HepG2 (cell line): ENCODE results near the gene DIPK1A. TPM values are rescaled to one million over a fixed set of nuclear protein-coding genes. Genes with fewer than 3 reads are reported as not detected.

ENCODE experiments used
- ATAC-seq: fragments of 200-7000 bp; cut with Tn5 transposase; 3 replicates; pipeline ENCODE4 v1.9.1; 2020; ENCODE audit warnings: mild to moderate bottlenecking, moderate library complexity
- BruUV-seq: library from RNA; stranded (reverse); fragments of 400-500 nt; replicated peaks from 2 replicates; lab custom pipeline; 2021; lab: Mats Ljungman, UMichigan
- CTCF ChIA-PET: fragments of 300-600 bp; formaldehyde crosslinking; extraction: SDS; loops from one replicate; lab custom pipeline; 2021; ENCODE audit warnings: low total read pairs, inconsistent platforms, low intra/inter-chr PET ratio; lab: Yijun Ruan, JAX
- POLR2A ChIA-PET: fragments of 350-600 bp; sonication (Branson Sonifier 250); formaldehyde crosslinking; loops from one replicate; lab custom pipeline; 2020; ENCODE audit warnings: antibody characterized with exemption, inconsistent platforms; lab: Yijun Ruan, JAX
- DNase-seq: peaks from one replicate; pipeline ENCODE4 v3.0.0-alpha.2; 2015; ENCODE audit warnings: low spot score
- FAIRE-seq: peaks from 3 replicates; lab custom pipeline; 2011; peaks lifted over from hg19 to GRCh38; lab: Jason Lieb, UNC
- H2AFZ ChIP-seq: one replicate; pipeline ENCODE4 v1.6.1; 2011; ENCODE audit warnings: low read length, inconsistent platforms
- H3K27ac ChIP-seq: fragments of 300-600 bp; 3 replicates; pipeline ENCODE4 v1.8.0; 2011; ENCODE audit warnings: mixed run types, mild to moderate bottlenecking, mixed read lengths, low read length, inconsistent platforms; ENCODE audit not compliant: insufficient read depth; ENCODE audit errors: extremely low read length
- H3K27me3 ChIP-seq, 2 experiments: fragments of 200-600 bp in 1 of 2; 2 replicates in 1 of 2; 3 replicates in 1 of 2; pipeline versions ENCODE4 v1.6.0 to v1.8.0; 2011; ENCODE audit warnings: low read length in 2 of 2, mild to moderate bottlenecking in 2 of 2, moderate library complexity in 2 of 2, inconsistent platforms in 1 of 2; ENCODE audit not compliant: insufficient read depth in 2 of 2, control insufficient read depth in 1 of 2
- H3K36me3 ChIP-seq, 2 experiments: fragments of 200-600 bp in 1 of 2; replicated peaks in 1 of 2; 2 replicates in 1 of 2; 3 replicates in 1 of 2; pipeline versions ENCODE4 v1.5.1 to v1.8.0; 2011; ENCODE audit warnings: low read length in 2 of 2, inconsistent platforms in 1 of 2; ENCODE audit not compliant: insufficient read depth in 2 of 2, control insufficient read depth in 1 of 2
- H3K4me1 ChIP-seq: 2 replicates; pipeline ENCODE4 v1.5.1; 2012; ENCODE audit warnings: low read length, inconsistent platforms; ENCODE audit not compliant: insufficient read depth
- H3K4me2 ChIP-seq: 2 replicates; pipeline ENCODE4 v1.6.0; 2011; ENCODE audit warnings: low read depth, low read length, inconsistent platforms
- H3K4me3 ChIP-seq, 3 experiments: fragments of 200-600 bp in 1 of 3; sonication (generic), shearing (Covaris generic) in 1 of 3; replicated peaks in 1 of 3; 2 replicates each; pipeline ENCODE4 v1.5.1; 2011 to 2016; ENCODE audit warnings: low read length in 3 of 3, inconsistent platforms in 2 of 3, low read depth in 2 of 3, mild to moderate bottlenecking in 2 of 3, control low read depth in 1 of 3, mixed read lengths in 1 of 3; ENCODE audit not compliant: insufficient read depth in 1 of 3
- H3K79me2 ChIP-seq: one replicate; pipeline ENCODE4 v1.6.1; 2011; ENCODE audit warnings: low read length, inconsistent platforms; ENCODE audit not compliant: insufficient read depth
- H3K9ac ChIP-seq: 2 replicates; pipeline ENCODE4 v1.6.0; 2011; ENCODE audit warnings: mild to moderate bottlenecking, low read depth, low read length, inconsistent platforms; ENCODE audit not compliant: insufficient read depth
- H3K9me3 ChIP-seq: 2 replicates; pipeline ENCODE4 v1.5.1; 2012; ENCODE audit warnings: mild to moderate bottlenecking, low read length
- H4K20me1 ChIP-seq: 2 replicates; pipeline ENCODE4 v1.6.0; 2011; ENCODE audit warnings: inconsistent platforms, mild to moderate bottlenecking, low read length, moderate library complexity; ENCODE audit not compliant: insufficient read depth
- FOSL2 ChIP-seq: sonication (generic); formaldehyde crosslinking; IDR thresholded peaks from 2 replicates; pipeline ENCODE4 v1.4.0; 2020; ENCODE audit warnings: missing genetic modification reagents
- FOXP1 ChIP-seq, 2 experiments: fragments of 450-650 bp in 1 of 2; IDR thresholded peaks; 2 replicates each; pipeline ENCODE4 v1.6.1; 2017 to 2018; ENCODE audit warnings: antibody characterized with exemption in 1 of 2
- HNRNPK ChIP-seq: fragments of 200-400 bp; formaldehyde crosslinking; IDR thresholded peaks from 2 replicates; pipeline ENCODE4 v1.6.1; 2018; ENCODE audit warnings: low read length, low read depth, moderate library complexity, mild to moderate bottlenecking; ENCODE audit not compliant: poor library complexity, severe bottlenecking
- LCORL ChIP-seq, 2 experiments: fragments of 450-650 bp in 1 of 2; sonication (generic) in 1 of 2; formaldehyde crosslinking in 1 of 2; IDR thresholded peaks; 2 replicates each; pipeline versions ENCODE4 v1.5.0 to v1.6.1; 2017 to 2020; ENCODE audit warnings: antibody characterized with exemption in 1 of 2, missing genetic modification reagents in 1 of 2
- PRDM15 ChIP-seq: sonication (generic); formaldehyde crosslinking; IDR thresholded peaks from 2 replicates; pipeline ENCODE4 v1.4.0; 2020; ENCODE audit warnings: missing genetic modification reagents
- RXRA ChIP-seq: sonication (generic); formaldehyde crosslinking; IDR thresholded peaks from 2 replicates; pipeline ENCODE4 v1.5.1; 2020; ENCODE audit warnings: missing genetic modification reagents
- SAP130 ChIP-seq: IDR thresholded peaks from 2 replicates; pipeline ENCODE4 v1.6.1; 2016; ENCODE audit warnings: low read depth
- SKI ChIP-seq: fragments of 450-650 bp; IDR thresholded peaks from one replicate; pipeline ENCODE4 v1.6.1; 2018; ENCODE audit warnings: mild to moderate bottlenecking; ENCODE audit not compliant: partially characterized antibody
- SOX6 ChIP-seq, 2 experiments: fragments of 450-650 bp in 1 of 2; sonication (generic) in 1 of 2; formaldehyde crosslinking in 1 of 2; IDR thresholded peaks; 2 replicates each; pipeline versions ENCODE4 v1.4.0 to v1.6.1; 2017 to 2020; ENCODE audit warnings: antibody characterized with exemption in 1 of 2, mild to moderate bottlenecking in 1 of 2, missing genetic modification reagents in 1 of 2
- ZNF33B ChIP-seq: sonication (generic); formaldehyde crosslinking; IDR thresholded peaks from 2 replicates; pipeline ENCODE4 v1.5.1; 2020; ENCODE audit warnings: mild to moderate bottlenecking, missing genetic modification reagents
- ZNF770 ChIP-seq: sonication (generic); formaldehyde crosslinking; IDR thresholded peaks from 2 replicates; pipeline ENCODE4 v1.5.0; 2020; ENCODE audit warnings: mild to moderate bottlenecking, missing genetic modification reagents
- WGBS: methylation state at CpG from one replicate; pipeline ENCODE4 v1.1.6; 2017; ENCODE audit warnings: low lambda C conversion rate; 5-methylcytosine and 5-hydroxymethylcytosine counted together
- in situ Hi-C: cut with HindIII; loops from 2 replicates; pipeline ENCODE4 v1.10.0; 2017; ENCODE audit warnings: low pct_unique_long_range_greater_than_20kb; ENCODE audit not compliant: extremely low pct_ligation_motif_present
- intact Hi-C: fragments of 100-400 bp; cut with micrococcal nuclease; formaldehyde crosslinking; loops from one replicate; pipeline ENCODE4 v1.10.0; 2022; ENCODE audit not compliant: unreplicated experiment
- polyA plus RNA-seq, 8 experiments: library from polyadenylated mRNA; depleted of rRNA in 3 of 8; stranded (reverse) in 7 of 8; unstranded in 1 of 8; fragments of >200 nt; fragmentation: Illumina TruSeq in 4 of 8; extraction: Trizol in 4 of 8; gene quantifications; 2 replicates each; pipeline versions ENCODE4 v1.2.1 to v1.2.3, GENCODE V29; 2011 to 2016; ENCODE audit warnings: low read depth in 4 of 8, missing spikeins in 1 of 8, mixed read lengths in 1 of 8; ENCODE audit not compliant: insufficient read depth in 1 of 8
- total RNA-seq, 5 experiments: library from RNA; depleted of rRNA; stranded (reverse); fragments of >200 nt; fragmentation: Illumina TruSeq; extraction: Trizol; gene quantifications; 2 replicates each; pipeline ENCODE4 v1.2.3, GENCODE V29; 2016; ENCODE audit warnings: low read depth in 1 of 5

The DIPK1A gene
- total and polyA plus RNA-seq, 2 of the 13 experiments (the other 11 are each of a cell fraction or from before 2014, with no cell fraction given) = 8.4 TPM

GRCh38 chr1:92826792-92827191 is 134.5 kb downstream of the DIPK1A start:
- in situ Hi-C loops = no loop called here
- no peak overlapping the region for H2AFZ ChIP-seq
- H3K27me3 ChIP-seq = no peaks in the 10 kb centered on the region
- TF ChIP-seq FOSL2 (CRISPR knock-in tag) (peak; percentile 86), HNRNPK (no peak), SAP130 (peak; percentile 28; the same call in 1 of the 2 replicates), ZNF770 (peak; percentile 86)
- TF ChIP-seq, all 625 proteins: peak for 3
- CTCF ChIA-PET = no interaction called here
- Histone ChIP-seq H3K79me2 (no peaks in the 10 kb centered on the region), H4K20me1 (no peaks in the 10 kb centered on the region), H3K9ac (no peak overlapping the region), H3K9me3 (no peaks in the 10 kb centered on the region), H3K27ac (no peak overlapping the region), H3K4me1 (peaks cover 35% of the 10 kb centered on the region), H3K4me2 (no peak overlapping the region), H3K36me3 (no peaks in the 10 kb centered on the region), H3K4me3 (no peak overlapping the region)
- FAIRE-seq (no peak), ATAC-seq (no peak), DNase-seq (no peak)
- 23% methylated on average over 5 of the region's 6 CpGs for WGBS
- POLR2A ChIA-PET = interaction anchor here (0.5 to 0.7 kb wide), 2 partner anchors 41 to 51 kb away, joined by 3 read pairs; no protein-coding TSS in a partner anchor
- intact Hi-C loops = no loop called here
- BruUV-seq = no TSS peak

GRCh38 chr1:92822879-92823278 is 138.4 kb downstream of the DIPK1A start:
- H4K20me1 ChIP-seq = no peaks in the 10 kb centered on the region
- no peak overlapping the region for H3K9ac ChIP-seq
- H3K27me3 ChIP-seq = no peaks in the 10 kb centered on the region
- peak overlapping the region; percentile 19 for H3K27ac ChIP-seq
- H3K36me3 ChIP-seq = no peaks in the 10 kb centered on the region
- ChIA-PET POLR2A (interaction anchor here (2.8 kb wide), 1 partner anchor 9 kb away, joined by 20 read pairs; the partner anchor contains the start of gene RPL5), CTCF (no interaction called here)
- ATAC-seq (peak; percentile 97), DNase-seq (peak; percentile 89), FAIRE-seq (peak; percentile 95)
- no peak overlapping the region for H2AFZ ChIP-seq
- H3K4me2 ChIP-seq = peak overlapping the region; percentile 67
- no peak overlapping the region for H3K4me3 ChIP-seq
- no peaks in the 10 kb centered on the region for H3K79me2 ChIP-seq
- no peaks in the 10 kb centered on the region for H3K9me3 ChIP-seq
- 5% methylated on average over 3 of the region's 3 CpGs for WGBS
- peaks cover 45% of the 10 kb centered on the region for H3K4me1 ChIP-seq
- no TSS peak for BruUV-seq
- intact Hi-C loops = loop anchor here (1.0 kb wide), 1 partner anchor 8 kb away; no protein-coding TSS in a partner anchor
- in situ Hi-C loops = no loop called here
- peak; percentile 70 for TF ChIP-seq FOSL2 (CRISPR knock-in tag)
- TF ChIP-seq RXRA = peak; percentile 45; the same call in 1 of the 2 replicates
- TF ChIP-seq ZNF33B = no peak
- no peak for TF ChIP-seq SOX6 (IDR thresholded peaks at IDR 0.05)
- peak; percentile 85 for TF ChIP-seq SOX6 (CRISPR knock-in tag; IDR thresholded peaks at IDR 0.05)
- TF ChIP-seq FOXP1 (IDR thresholded peaks at IDR 0.05) = no peak
- 0 out of 2 replicates have a peak, but pooled peaks have one; percentile 13 for TF ChIP-seq FOXP1 (CRISPR knock-in tag; IDR thresholded peaks at IDR 0.05)
- no peak for TF ChIP-seq PRDM15 (CRISPR knock-in tag)
- TF ChIP-seq SKI = peak; percentile 40
- no peak for TF ChIP-seq LCORL (IDR thresholded peaks at IDR 0.05)
- TF ChIP-seq LCORL (CRISPR knock-in tag; IDR thresholded peaks at IDR 0.05) = peak; percentile 37; the same call in 1 of the 2 replicates
